ENCODE measurements around the gene SEH1L.

SEH1L gene

GRCh38 chr18:13036622-13037320 is 89.0 kb downstream of the SEH1L start:
- DNase-seq (ENCODE audit: low read depth, low spot score) = no peak
